MM.1S (cell line): ENCODE results near the gene ALS2.

ENCODE experiments used
- EZH2 ChIP-seq: fragments of 300-600 bp; sonication (generic); optimal IDR thresholded peaks from 2 replicates; pipeline ENCODE3; 2017; ENCODE audit warnings: low read depth, mild to moderate bottlenecking, antibody characterized with exemption, low read length, mixed read lengths
- EZH2phosphoT487 ChIP-seq: fragments of 300-600 bp; sonication (generic); IDR thresholded peaks from 2 replicates; pipeline ENCODE4 v1.6.1; 2018; ENCODE audit warnings: antibody characterized with exemption, low read length
- TF ChIP-seq, protein P1 (sequence below): fragments of 300-600 bp; sonication (generic); IDR thresholded peaks from 2 replicates; pipeline ENCODE4 v1.5.1; 2016; ENCODE audit warnings: antibody characterized with exemption, low read length, mixed read lengths

GRCh38 chr2:201673546-201673945 is 107.2 kb downstream of the ALS2 start:
- TF ChIP-seq, protein P1, sequence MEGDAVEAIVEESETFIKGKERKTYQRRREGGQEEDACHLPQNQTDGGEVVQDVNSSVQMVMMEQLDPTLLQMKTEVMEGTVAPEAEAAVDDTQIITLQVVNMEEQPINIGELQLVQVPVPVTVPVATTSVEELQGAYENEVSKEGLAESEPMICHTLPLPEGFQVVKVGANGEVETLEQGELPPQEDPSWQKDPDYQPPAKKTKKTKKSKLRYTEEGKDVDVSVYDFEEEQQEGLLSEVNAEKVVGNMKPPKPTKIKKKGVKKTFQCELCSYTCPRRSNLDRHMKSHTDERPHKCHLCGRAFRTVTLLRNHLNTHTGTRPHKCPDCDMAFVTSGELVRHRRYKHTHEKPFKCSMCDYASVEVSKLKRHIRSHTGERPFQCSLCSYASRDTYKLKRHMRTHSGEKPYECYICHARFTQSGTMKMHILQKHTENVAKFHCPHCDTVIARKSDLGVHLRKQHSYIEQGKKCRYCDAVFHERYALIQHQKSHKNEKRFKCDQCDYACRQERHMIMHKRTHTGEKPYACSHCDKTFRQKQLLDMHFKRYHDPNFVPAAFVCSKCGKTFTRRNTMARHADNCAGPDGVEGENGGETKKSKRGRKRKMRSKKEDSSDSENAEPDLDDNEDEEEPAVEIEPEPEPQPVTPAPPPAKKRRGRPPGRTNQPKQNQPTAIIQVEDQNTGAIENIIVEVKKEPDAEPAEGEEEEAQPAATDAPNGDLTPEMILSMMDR = no peak
- TF ChIP-seq EZH2 (no peak), EZH2phosphoT487 (no peak)
